GM23338 (cell line): ENCODE measurements around the gene S1PR1. TPM values are rescaled to one million over a fixed set of nuclear protein-coding genes. Genes with fewer than 3 reads are reported as not detected.

Experiments used
- ATAC-seq: fragments of 200-7000 bp; cut with Tn5 transposase; 3 replicates; pipeline ENCODE4 v1.9.1; 2020
- DNase-seq: peaks from one replicate; pipeline ENCODE4 v3.0.0-alpha.2; 2015; ENCODE audit warnings: low spot score
- H2AFZ ChIP-seq: fragments of 200-600 bp; sonication (generic); 2 replicates; pipeline ENCODE4 v1.8.0; 2016; ENCODE audit warnings: antibody characterized with exemption, mild to moderate bottlenecking, moderate library complexity
- H3F3A ChIP-seq: fragments of 200-600 bp; sonication (generic); replicated peaks from 2 replicates; pipeline ENCODE4 v1.8.0; 2017; ENCODE audit warnings: antibody characterized with exemption, mixed run types, low read depth
- H3K27ac ChIP-seq: fragments of 200-600 bp; sonication (generic); 2 replicates; pipeline ENCODE4 v1.6.1; 2016; ENCODE audit warnings: low read depth
- H3K27me3 ChIP-seq: fragments of 200-600 bp; sonication (generic); 2 replicates; pipeline ENCODE4 v1.8.0; 2016; ENCODE audit warnings: mild to moderate bottlenecking, mixed run types, moderate library complexity; ENCODE audit not compliant: insufficient read depth
- H3K36me3 ChIP-seq: fragments of 200-600 bp; sonication (generic); 2 replicates; pipeline ENCODE4 v1.8.0; 2016; ENCODE audit warnings: mild to moderate bottlenecking; ENCODE audit not compliant: insufficient read depth
- H3K4me1 ChIP-seq: fragments of 200-600 bp; sonication (generic); 2 replicates; pipeline ENCODE4 v1.8.0; 2016; ENCODE audit warnings: mild to moderate bottlenecking, moderate library complexity; ENCODE audit not compliant: insufficient read depth
- H3K4me2 ChIP-seq: fragments of 200-600 bp; sonication (generic); 2 replicates; pipeline ENCODE4 v1.7.1; 2017; ENCODE audit warnings: mixed run types
- H3K4me3 ChIP-seq: fragments of 200-600 bp; sonication (generic); 2 replicates; pipeline ENCODE4 v1.6.1; 2016; ENCODE audit warnings: mixed run types
- H3K79me2 ChIP-seq: fragments of 200-600 bp; sonication (generic); replicated peaks from 2 replicates; pipeline ENCODE4 v1.8.0; 2017; ENCODE audit warnings: mild to moderate bottlenecking; ENCODE audit not compliant: insufficient read depth
- H3K9me2 ChIP-seq: fragments of 200-600 bp; sonication (generic); 2 replicates; pipeline ENCODE4 v1.8.0; 2017; ENCODE audit not compliant: insufficient read depth
- H4K20me1 ChIP-seq: fragments of 200-600 bp; sonication (generic); replicated peaks from 2 replicates; pipeline ENCODE4 v1.8.0; 2017; ENCODE audit warnings: mild to moderate bottlenecking; ENCODE audit not compliant: insufficient read depth
- H3K27ac Mint-ChIP-seq: 2 replicates; pipeline ENCODE4 v1.8.0; 2020; ENCODE audit warnings: inconsistent platforms, mild to moderate bottlenecking, moderate library complexity, mixed read lengths
- H3K27me3 Mint-ChIP-seq: 3 replicates; pipeline ENCODE4 v1.8.0; 2022; ENCODE audit warnings: low read depth, mild to moderate bottlenecking, moderate library complexity, mixed read lengths, inconsistent platforms; ENCODE audit not compliant: insufficient read depth, poor library complexity
- H3K36me3 Mint-ChIP-seq: 3 replicates; pipeline ENCODE4 v1.8.0; 2021; ENCODE audit warnings: low read depth, mild to moderate bottlenecking, inconsistent platforms, moderate library complexity, mixed read lengths
- H3K4me1 Mint-ChIP-seq: 3 replicates; pipeline ENCODE4 v1.8.0; 2020; ENCODE audit warnings: mild to moderate bottlenecking, inconsistent platforms, mixed read lengths
- H3K4me3 Mint-ChIP-seq: 3 replicates; pipeline ENCODE4 v1.8.0; 2021; ENCODE audit warnings: moderate library complexity, mild to moderate bottlenecking, inconsistent platforms, mixed read lengths
- H3K9me3 Mint-ChIP-seq: 3 replicates; pipeline ENCODE4 v1.8.0; 2020; ENCODE audit warnings: moderate library complexity, mild to moderate bottlenecking, inconsistent platforms, mixed read lengths
- EZH2 ChIP-seq: fragments of 200-600 bp; sonication (generic); IDR thresholded peaks from one replicate; pipeline ENCODE4 v1.8.0; 2017; ENCODE audit warnings: antibody characterized with exemption, mild to moderate bottlenecking, low read depth; ENCODE audit not compliant: unreplicated experiment
- JUNB ChIP-seq: IDR thresholded peaks from one replicate; pipeline ENCODE4 v1.6.1; 2016; ENCODE audit warnings: antibody characterized with exemption; ENCODE audit not compliant: unreplicated experiment
- polyA plus RNA-seq: library from polyadenylated mRNA; unstranded; fragments of >200 nt; fragmentation: Nextera tagmentation; extraction: Ambion mirVana; gene quantifications from 2 replicates; pipeline ENCODE4 v1.2.1, GENCODE V29; 2016
- total RNA-seq: library from RNA; depleted of rRNA; stranded (reverse); fragments of >200 nt; shearing (Covaris generic); gene quantifications from 2 replicates; pipeline ENCODE4 v1.2.3, GENCODE V29; 2014
- TF ChIP-seq, protein P1 (sequence below): IDR thresholded peaks from one replicate; pipeline ENCODE4 v1.6.1; 2018; ENCODE audit warnings: antibody characterized with exemption; ENCODE audit not compliant: unreplicated experiment
- TF ChIP-seq, protein P2 (sequence below): fragments of 250-450 bp; sonication (Bioruptor Pico); IDR thresholded peaks from 2 replicates; pipeline ENCODE4 v1.5.0; 2020; ENCODE audit warnings: mild to moderate bottlenecking, moderate library complexity

The S1PR1 gene
- total and polyA plus RNA-seq, 2 experiments from 2014 or later: 2.6 to 4.1 TPM

GRCh38 chr1:101264697-101265096 is 27.9 kb downstream of the S1PR1 start:
- ATAC-seq (no peak), DNase-seq (no peak)
- Histone ChIP-seq H2AFZ (no peak overlapping the region), H3K36me3 (no peaks in the 10 kb centered on the region), H3K4me3 (no peak overlapping the region), H3K27me3 (no peaks in the 10 kb centered on the region), H3K79me2 (no peaks in the 10 kb centered on the region), H3K9me2 (no peaks in the 10 kb centered on the region), H3F3A (no peaks in the 10 kb centered on the region), H3K4me1 (peaks cover 12% of the 10 kb centered on the region), H4K20me1 (no peaks in the 10 kb centered on the region), H3K4me2 (no peak overlapping the region), H3K27ac (no peak overlapping the region)
- peaks cover 3% of the 10 kb centered on the region for H3K27me3 Mint-ChIP-seq
- peaks cover 14% of the 10 kb centered on the region for H3K4me1 Mint-ChIP-seq
- no peak overlapping the region for H3K4me3 Mint-ChIP-seq
- no peaks in the 10 kb centered on the region for H3K9me3 Mint-ChIP-seq
- no peak overlapping the region for H3K27ac Mint-ChIP-seq
- TF ChIP-seq EZH2 (no peak), JUNB (no peak)
- TF ChIP-seq, protein P1, sequence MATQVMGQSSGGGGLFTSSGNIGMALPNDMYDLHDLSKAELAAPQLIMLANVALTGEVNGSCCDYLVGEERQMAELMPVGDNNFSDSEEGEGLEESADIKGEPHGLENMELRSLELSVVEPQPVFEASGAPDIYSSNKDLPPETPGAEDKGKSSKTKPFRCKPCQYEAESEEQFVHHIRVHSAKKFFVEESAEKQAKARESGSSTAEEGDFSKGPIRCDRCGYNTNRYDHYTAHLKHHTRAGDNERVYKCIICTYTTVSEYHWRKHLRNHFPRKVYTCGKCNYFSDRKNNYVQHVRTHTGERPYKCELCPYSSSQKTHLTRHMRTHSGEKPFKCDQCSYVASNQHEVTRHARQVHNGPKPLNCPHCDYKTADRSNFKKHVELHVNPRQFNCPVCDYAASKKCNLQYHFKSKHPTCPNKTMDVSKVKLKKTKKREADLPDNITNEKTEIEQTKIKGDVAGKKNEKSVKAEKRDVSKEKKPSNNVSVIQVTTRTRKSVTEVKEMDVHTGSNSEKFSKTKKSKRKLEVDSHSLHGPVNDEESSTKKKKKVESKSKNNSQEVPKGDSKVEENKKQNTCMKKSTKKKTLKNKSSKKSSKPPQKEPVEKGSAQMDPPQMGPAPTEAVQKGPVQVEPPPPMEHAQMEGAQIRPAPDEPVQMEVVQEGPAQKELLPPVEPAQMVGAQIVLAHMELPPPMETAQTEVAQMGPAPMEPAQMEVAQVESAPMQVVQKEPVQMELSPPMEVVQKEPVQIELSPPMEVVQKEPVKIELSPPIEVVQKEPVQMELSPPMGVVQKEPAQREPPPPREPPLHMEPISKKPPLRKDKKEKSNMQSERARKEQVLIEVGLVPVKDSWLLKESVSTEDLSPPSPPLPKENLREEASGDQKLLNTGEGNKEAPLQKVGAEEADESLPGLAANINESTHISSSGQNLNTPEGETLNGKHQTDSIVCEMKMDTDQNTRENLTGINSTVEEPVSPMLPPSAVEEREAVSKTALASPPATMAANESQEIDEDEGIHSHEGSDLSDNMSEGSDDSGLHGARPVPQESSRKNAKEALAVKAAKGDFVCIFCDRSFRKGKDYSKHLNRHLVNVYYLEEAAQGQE: no peak
- TF ChIP-seq, protein P2, sequence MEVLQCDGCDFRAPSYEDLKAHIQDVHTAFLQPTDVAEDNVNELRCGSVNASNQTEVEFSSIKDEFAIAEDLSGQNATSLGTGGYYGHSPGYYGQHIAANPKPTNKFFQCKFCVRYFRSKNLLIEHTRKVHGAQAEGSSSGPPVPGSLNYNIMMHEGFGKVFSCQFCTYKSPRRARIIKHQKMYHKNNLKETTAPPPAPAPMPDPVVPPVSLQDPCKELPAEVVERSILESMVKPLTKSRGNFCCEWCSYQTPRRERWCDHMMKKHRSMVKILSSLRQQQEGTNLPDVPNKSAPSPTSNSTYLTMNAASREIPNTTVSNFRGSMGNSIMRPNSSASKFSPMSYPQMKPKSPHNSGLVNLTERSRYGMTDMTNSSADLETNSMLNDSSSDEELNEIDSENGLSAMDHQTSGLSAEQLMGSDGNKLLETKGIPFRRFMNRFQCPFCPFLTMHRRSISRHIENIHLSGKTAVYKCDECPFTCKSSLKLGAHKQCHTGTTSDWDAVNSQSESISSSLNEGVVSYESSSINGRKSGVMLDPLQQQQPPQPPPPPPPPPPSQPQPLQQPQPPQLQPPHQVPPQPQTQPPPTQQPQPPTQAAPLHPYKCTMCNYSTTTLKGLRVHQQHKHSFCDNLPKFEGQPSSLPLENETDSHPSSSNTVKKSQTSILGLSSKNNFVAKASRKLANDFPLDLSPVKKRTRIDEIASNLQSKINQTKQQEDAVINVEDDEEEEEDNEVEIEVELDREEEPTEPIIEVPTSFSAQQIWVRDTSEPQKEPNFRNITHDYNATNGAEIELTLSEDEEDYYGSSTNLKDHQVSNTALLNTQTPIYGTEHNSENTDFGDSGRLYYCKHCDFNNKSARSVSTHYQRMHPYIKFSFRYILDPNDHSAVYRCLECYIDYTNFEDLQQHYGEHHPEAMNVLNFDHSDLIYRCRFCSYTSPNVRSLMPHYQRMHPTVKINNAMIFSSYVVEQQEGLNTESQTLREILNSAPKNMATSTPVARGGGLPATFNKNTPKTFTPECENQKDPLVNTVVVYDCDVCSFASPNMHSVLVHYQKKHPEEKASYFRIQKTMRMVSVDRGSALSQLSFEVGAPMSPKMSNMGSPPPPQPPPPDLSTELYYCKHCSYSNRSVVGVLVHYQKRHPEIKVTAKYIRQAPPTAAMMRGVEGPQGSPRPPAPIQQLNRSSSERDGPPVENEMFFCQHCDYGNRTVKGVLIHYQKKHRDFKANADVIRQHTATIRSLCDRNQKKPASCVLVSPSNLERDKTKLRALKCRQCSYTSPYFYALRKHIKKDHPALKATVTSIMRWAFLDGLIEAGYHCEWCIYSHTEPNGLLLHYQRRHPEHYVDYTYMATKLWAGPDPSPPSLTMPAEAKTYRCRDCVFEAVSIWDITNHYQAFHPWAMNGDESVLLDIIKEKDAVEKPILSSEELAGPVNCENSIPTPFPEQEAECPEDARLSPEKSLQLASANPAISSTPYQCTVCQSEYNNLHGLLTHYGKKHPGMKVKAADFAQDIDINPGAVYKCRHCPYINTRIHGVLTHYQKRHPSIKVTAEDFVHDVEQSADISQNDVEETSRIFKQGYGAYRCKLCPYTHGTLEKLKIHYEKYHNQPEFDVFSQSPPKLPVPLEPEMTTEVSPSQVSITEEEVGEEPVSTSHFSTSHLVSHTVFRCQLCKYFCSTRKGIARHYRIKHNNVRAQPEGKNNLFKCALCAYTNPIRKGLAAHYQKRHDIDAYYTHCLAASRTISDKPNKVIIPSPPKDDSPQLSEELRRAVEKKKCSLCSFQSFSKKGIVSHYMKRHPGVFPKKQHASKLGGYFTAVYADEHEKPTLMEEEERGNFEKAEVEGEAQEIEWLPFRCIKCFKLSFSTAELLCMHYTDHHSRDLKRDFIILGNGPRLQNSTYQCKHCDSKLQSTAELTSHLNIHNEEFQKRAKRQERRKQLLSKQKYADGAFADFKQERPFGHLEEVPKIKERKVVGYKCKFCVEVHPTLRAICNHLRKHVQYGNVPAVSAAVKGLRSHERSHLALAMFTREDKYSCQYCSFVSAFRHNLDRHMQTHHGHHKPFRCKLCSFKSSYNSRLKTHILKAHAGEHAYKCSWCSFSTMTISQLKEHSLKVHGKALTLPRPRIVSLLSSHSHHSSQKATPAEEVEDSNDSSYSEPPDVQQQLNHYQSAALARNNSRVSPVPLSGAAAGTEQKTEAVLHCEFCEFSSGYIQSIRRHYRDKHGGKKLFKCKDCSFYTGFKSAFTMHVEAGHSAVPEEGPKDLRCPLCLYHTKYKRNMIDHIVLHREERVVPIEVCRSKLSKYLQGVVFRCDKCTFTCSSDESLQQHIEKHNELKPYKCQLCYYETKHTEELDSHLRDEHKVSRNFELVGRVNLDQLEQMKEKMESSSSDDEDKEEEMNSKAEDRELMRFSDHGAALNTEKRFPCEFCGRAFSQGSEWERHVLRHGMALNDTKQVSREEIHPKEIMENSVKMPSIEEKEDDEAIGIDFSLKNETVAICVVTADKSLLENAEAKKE (CRISPR knock-in tag): no peak
- no peaks in the 10 kb centered on the region for H3K36me3 Mint-ChIP-seq
